H9 (cell line): ENCODE measurements around the gene GPR151. TPM values are rescaled to one million over a fixed set of nuclear protein-coding genes. Genes with fewer than 3 reads are reported as not detected.
A peak's percentile ranks its signal among the peaks of the same experiment; 100 is the strongest.

Experiments used
- DNase-seq: peaks from one replicate; pipeline ENCODE4 v3.0.0-alpha.2; 2017
- H2AFZ ChIP-seq: one replicate; pipeline ENCODE4 v1.6.1; 2013; ENCODE audit warnings: mild to moderate bottlenecking, low read length, control low read depth, moderate library complexity
- H2AK5ac ChIP-seq: 2 replicates; pipeline ENCODE4 v1.6.1; 2013; ENCODE audit warnings: low read length, control low read depth, mixed read lengths; ENCODE audit not compliant: insufficient read length
- H2BK120ac ChIP-seq: one replicate; pipeline ENCODE4 v1.6.1; 2013; ENCODE audit warnings: low read depth, mild to moderate bottlenecking, low read length, control low read depth, inconsistent platforms; ENCODE audit not compliant: poor library complexity, severe bottlenecking
- H2BK12ac ChIP-seq: 2 replicates; pipeline ENCODE4 v1.6.1; 2013; ENCODE audit warnings: low read length, control low read depth, mixed read lengths, low read depth; ENCODE audit not compliant: insufficient read length
- H2BK15ac ChIP-seq: 2 replicates; pipeline ENCODE4 v1.6.1; 2013; ENCODE audit warnings: low read depth, low read length, control low read depth
- H2BK20ac ChIP-seq: one replicate; pipeline ENCODE4 v1.6.1; 2013; ENCODE audit warnings: low read depth, mild to moderate bottlenecking, low read length, control low read depth, inconsistent platforms; ENCODE audit not compliant: poor library complexity, severe bottlenecking
- H2BK5ac ChIP-seq: 2 replicates; pipeline ENCODE4 v1.6.1; 2013; ENCODE audit warnings: low read length, control low read depth, mixed read lengths; ENCODE audit not compliant: insufficient read length
- H3K14ac ChIP-seq: 2 replicates; pipeline ENCODE4 v1.6.1; 2013; ENCODE audit warnings: low read length, control low read depth; ENCODE audit not compliant: insufficient read depth
- H3K18ac ChIP-seq: 2 replicates; pipeline ENCODE4 v1.6.1; 2013; ENCODE audit warnings: low read depth, mild to moderate bottlenecking, mixed read lengths, low read length, control low read depth; ENCODE audit not compliant: insufficient read length
- H3K23ac ChIP-seq: 2 replicates; pipeline ENCODE4 v1.6.1; 2013; ENCODE audit warnings: low read length, control low read depth, mixed read lengths, low read depth; ENCODE audit not compliant: insufficient read length
- H3K23me2 ChIP-seq: 2 replicates; pipeline ENCODE4 v1.6.1; 2013; ENCODE audit warnings: low read depth, mild to moderate bottlenecking, mixed read lengths, low read length, control low read depth; ENCODE audit not compliant: insufficient read length, poor library complexity, severe bottlenecking
- H3K27ac ChIP-seq: 2 replicates; pipeline ENCODE4 v1.5.1; 2013; ENCODE audit warnings: low read length, control low read depth, mixed read lengths, low read depth; ENCODE audit not compliant: insufficient read length
- H3K27me3 ChIP-seq: 2 replicates; pipeline ENCODE4 v1.6.1; 2013; ENCODE audit warnings: low read length, control low read depth, inconsistent platforms; ENCODE audit not compliant: insufficient read depth
- H3K4ac ChIP-seq: 2 replicates; pipeline ENCODE4 v1.6.1; 2013; ENCODE audit warnings: low read depth, mild to moderate bottlenecking, control low read depth, inconsistent platforms, low read length, moderate library complexity
- H3K4me1 ChIP-seq: 2 replicates; pipeline ENCODE4 v1.6.1; 2013; ENCODE audit warnings: low read length, control low read depth, inconsistent platforms; ENCODE audit not compliant: insufficient read depth
- H3K4me2 ChIP-seq: 2 replicates; pipeline ENCODE4 v1.6.1; 2013; ENCODE audit warnings: low read length, control low read depth, mixed read lengths; ENCODE audit not compliant: insufficient read length, insufficient read depth
- H3K56ac ChIP-seq: 2 replicates; pipeline ENCODE4 v1.6.1; 2013; ENCODE audit warnings: low read depth, mild to moderate bottlenecking, mixed read lengths, low read length, control low read depth; ENCODE audit not compliant: insufficient read length
- H3K79me1 ChIP-seq: 2 replicates; pipeline ENCODE4 v1.6.1; 2013; ENCODE audit warnings: low read depth, mild to moderate bottlenecking, moderate library complexity, low read length, control low read depth, inconsistent platforms; ENCODE audit not compliant: insufficient read depth, poor library complexity, severe bottlenecking
- H3K79me2 ChIP-seq: 2 replicates; pipeline ENCODE4 v1.6.1; 2013; ENCODE audit warnings: low read length, control low read depth, inconsistent platforms; ENCODE audit not compliant: insufficient read depth
- H3K9ac ChIP-seq: 2 replicates; pipeline ENCODE4 v1.6.1; 2013; ENCODE audit warnings: low read length, control low read depth, mixed read lengths; ENCODE audit not compliant: insufficient read length; ENCODE audit errors: extremely low read depth
- H3K9me3 ChIP-seq: one replicate; pipeline ENCODE4 v1.6.1; 2013; ENCODE audit warnings: low read depth, low read length, inconsistent platforms; ENCODE audit not compliant: control insufficient read depth
- H3T11ph ChIP-seq: one replicate; pipeline ENCODE4 v1.6.1; 2013; ENCODE audit warnings: mild to moderate bottlenecking, low read length, control low read depth, inconsistent platforms
- H4K20me1 ChIP-seq: one replicate; pipeline ENCODE4 v1.6.1; 2013; ENCODE audit not compliant: control insufficient read depth, insufficient read length, insufficient read depth
- H4K5ac ChIP-seq: 2 replicates; pipeline ENCODE4 v1.6.1; 2013; ENCODE audit warnings: low read depth, mild to moderate bottlenecking, mixed read lengths, low read length, control low read depth; ENCODE audit not compliant: insufficient read length
- H4K8ac ChIP-seq: replicated peaks from 2 replicates; pipeline ENCODE4 v1.6.1; 2013; ENCODE audit warnings: low read length, control low read depth, mixed read lengths, low read depth; ENCODE audit not compliant: insufficient read length
- H4K91ac ChIP-seq: 2 replicates; pipeline ENCODE4 v1.6.1; 2013; ENCODE audit warnings: low read depth, mild to moderate bottlenecking, moderate library complexity, mixed read lengths, low read length, control low read depth; ENCODE audit not compliant: insufficient read length
- H3K27ac Mint-ChIP-seq, 3 experiments: 2 replicates in 2 of 3; 3 replicates in 1 of 3; pipeline ENCODE4 v1.8.0; 2020 to 2021; ENCODE audit warnings: mixed read lengths in 3 of 3, mild to moderate bottlenecking in 1 of 3, moderate library complexity in 1 of 3
- H3K27me3 Mint-ChIP-seq: 2 replicates; pipeline ENCODE4 v1.8.0; 2021; ENCODE audit warnings: low read depth, mild to moderate bottlenecking, moderate library complexity, mixed read lengths
- H3K36me3 Mint-ChIP-seq, 3 experiments: 2 replicates in 2 of 3; 3 replicates in 1 of 3; pipeline ENCODE4 v1.8.0; 2020 to 2021; ENCODE audit warnings: low read depth in 3 of 3, mixed read lengths in 3 of 3; ENCODE audit not compliant: insufficient read depth in 1 of 3
- H3K4me1 Mint-ChIP-seq, 2 experiments: 2 replicates each; pipeline ENCODE4 v1.8.0; 2020; ENCODE audit warnings: mixed read lengths in 2 of 2
- H3K4me3 Mint-ChIP-seq, 2 experiments: 2 replicates in 1 of 2; 3 replicates in 1 of 2; pipeline ENCODE4 v1.8.0; 2020 to 2021; ENCODE audit warnings: mild to moderate bottlenecking in 2 of 2, mixed read lengths in 2 of 2, moderate library complexity in 1 of 2
- H3K9me3 Mint-ChIP-seq, 2 experiments: 2 replicates in 1 of 2; 3 replicates in 1 of 2; pipeline ENCODE4 v1.8.0; 2020; ENCODE audit warnings: mild to moderate bottlenecking in 2 of 2, mixed read lengths in 2 of 2, moderate library complexity in 1 of 2
- CTCF ChIP-seq: fragments of 200-600 bp; sonication (generic); conservative IDR thresholded peaks from 3 replicates; pipeline ENCODE4 v1.8.0; 2021; ENCODE audit warnings: antibody characterized with exemption, mild to moderate bottlenecking
- WGBS: extraction: QIAGEN DNeasy Blood & Tissue Kit; methylation state at CpG from one replicate; pipeline ENCODE4 v1.1.7; 2013; ENCODE audit warnings: missing lambda C conversion rate, low lambda C conversion rate, mixed read lengths; ENCODE audit not compliant: insufficient read length; ENCODE audit errors: extremely low coverage; 5-methylcytosine and 5-hydroxymethylcytosine counted together
- total RNA-seq: library from RNA; stranded (reverse); gene quantifications from 2 replicates; pipeline ENCODE4 v1.2.1, GENCODE V29; 2021

GPR151 gene
- total RNA-seq, 1 experiment from 2014 or later = not detected

GRCh38 chr5:146466521-146467349 is 49.3 kb downstream of the GPR151 start:
- Histone ChIP-seq H3K56ac (no peak overlapping the region), H3K79me1 (no peaks in the 10 kb centered on the region), H3K9ac (no peak overlapping the region), H3K27ac (no peak overlapping the region), H4K20me1 (no peaks in the 10 kb centered on the region), H3K23ac (no peak overlapping the region), H3K14ac (no peak overlapping the region), H3K23me2 (no peaks in the 10 kb centered on the region), H3K4me1 (no peaks in the 10 kb centered on the region), H3K4ac (no peak overlapping the region), H2BK12ac (no peak overlapping the region), H2BK5ac (no peak overlapping the region), H4K91ac (no peak overlapping the region), H2BK20ac (no peak overlapping the region), H4K8ac (no peak overlapping the region), H3K4me2 (no peak overlapping the region), H2AFZ (no peak overlapping the region), H3K18ac (no peak overlapping the region), H2AK5ac (no peak overlapping the region), H3K27me3 (no peaks in the 10 kb centered on the region), H4K5ac (no peak overlapping the region), H2BK120ac (no peak overlapping the region), H3T11ph (no peak overlapping the region), H3K79me2 (peaks cover 2% of the 10 kb centered on the region; the same call in 1 of the 2 replicates), H2BK15ac (no peak overlapping the region), H3K9me3 (no peaks in the 10 kb centered on the region)
- peak; percentile 66 for TF ChIP-seq CTCF
- H3K9me3 Mint-ChIP-seq = no peaks in the 10 kb centered on the region
- no peak for DNase-seq
- no peaks in the 10 kb centered on the region for H3K27me3 Mint-ChIP-seq
- no peak overlapping the region; a peak in 1 of 7 replicates for H3K27ac Mint-ChIP-seq
- WGBS = 100% methylated on average over 1 of the region's 3 CpGs
- no peaks in the 10 kb centered on the region for H3K4me1 Mint-ChIP-seq
- no peak overlapping the region for H3K4me3 Mint-ChIP-seq
- peaks cover 31 to 70% (median 61%) of the 10 kb centered on the region in 3 experiments; a peak in 6 of 7 replicates for H3K36me3 Mint-ChIP-seq
